Muscle of leg (tissue), 11 donors: ENCODE measurements around the gene MPG. TPM values are rescaled to one million over a fixed set of nuclear protein-coding genes. Genes with fewer than 3 reads are reported as not detected.

Experiments used
- DNase-seq: peaks from one replicate; pipeline ENCODE4 v3.0.0; 2013
- H3K27ac ChIP-seq: one replicate; pipeline ENCODE4 v1.5.1; 2013; ENCODE audit warnings: mild to moderate bottlenecking, low read length, control low read depth
- H3K27me3 ChIP-seq: one replicate; pipeline ENCODE4 v1.6.1; 2013; ENCODE audit warnings: low read length; ENCODE audit not compliant: control insufficient read depth, insufficient read depth
- H3K36me3 ChIP-seq: one replicate; pipeline ENCODE4 v1.6.1; 2013; ENCODE audit warnings: low read length; ENCODE audit not compliant: control insufficient read depth, insufficient read depth
- H3K4me1 ChIP-seq: one replicate; pipeline ENCODE4 v1.6.1; 2013; ENCODE audit warnings: low read length; ENCODE audit not compliant: control insufficient read depth, insufficient read depth
- H3K4me3 ChIP-seq: one replicate; pipeline ENCODE4 v1.5.1; 2013; ENCODE audit warnings: low read length, control low read depth
- H3K9me3 ChIP-seq: replicated peaks from 2 replicates; pipeline ENCODE4 v1.6.1; 2013; ENCODE audit warnings: low read depth, low read length; ENCODE audit not compliant: control insufficient read depth
- WGBS: methylation state at CpG from one replicate; pipeline ENCODE4 v1.1.5; 2013; ENCODE audit warnings: missing lambda C conversion rate; ENCODE audit not compliant: insufficient coverage; 5-methylcytosine and 5-hydroxymethylcytosine counted together
- polyA plus RNA-seq, 8 donors: library from polyadenylated mRNA; unstranded; fragments of 120-200 nt; gene quantifications; one replicate each; pipeline versions ENCODE4 v1.2.1 to v1.2.3, GENCODE V29; 2013; ENCODE audit warnings: inconsistent platforms in 1 of 8, low replicate concordance in 1 of 8; ENCODE audit not compliant: insufficient read length in 8 of 8, insufficient read depth in 1 of 8
- total RNA-seq: library from RNA; stranded (reverse); fragments of 120-200 nt; gene quantifications from one replicate; pipeline ENCODE4 v1.2.4, GENCODE V29; 2013

Gene MPG
- total and polyA plus RNA-seq, 9 donors, result 24.2 to 39.0 (median 32.5) TPM

DNA sequence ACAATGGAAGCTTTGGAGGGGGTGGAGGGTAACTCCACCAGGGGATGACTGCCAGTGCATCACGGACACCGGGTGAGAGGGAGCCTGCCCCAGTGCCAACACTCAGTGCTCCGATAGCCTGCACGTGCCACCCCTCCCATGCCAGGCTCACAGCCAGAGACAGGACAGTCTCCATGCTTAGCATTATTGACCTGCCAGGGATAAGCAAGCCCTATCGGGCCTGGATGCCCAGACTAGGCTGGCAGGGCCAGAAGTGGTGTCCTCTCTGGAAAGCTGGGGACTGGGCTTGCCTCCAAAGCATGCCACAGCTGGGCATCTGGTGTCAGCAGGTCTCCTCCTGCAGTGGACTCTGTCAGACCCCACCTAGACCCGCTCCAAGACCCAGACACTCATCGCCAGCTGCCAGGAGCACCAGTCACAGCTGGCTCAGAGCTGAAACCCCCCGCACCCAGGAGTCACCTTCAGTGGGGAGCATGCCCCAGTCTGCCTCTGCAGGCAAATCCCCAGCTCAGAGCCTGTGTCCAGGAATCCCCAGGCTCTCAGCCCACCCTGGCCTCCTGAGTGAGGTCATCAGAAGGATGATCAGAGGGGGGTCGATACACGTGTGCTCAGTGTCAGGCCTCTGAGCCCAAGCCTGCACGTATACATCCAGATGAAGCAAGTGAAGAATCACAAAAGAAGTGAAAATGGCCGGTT lies 3.8 kb upstream of the MPG start:
- DNase-seq, result peak; percentile 50
- no peaks in the 10 kb centered on the region for H3K9me3 ChIP-seq
- 34% methylated on average over 5 of the region's 12 CpGs for WGBS

DNA sequence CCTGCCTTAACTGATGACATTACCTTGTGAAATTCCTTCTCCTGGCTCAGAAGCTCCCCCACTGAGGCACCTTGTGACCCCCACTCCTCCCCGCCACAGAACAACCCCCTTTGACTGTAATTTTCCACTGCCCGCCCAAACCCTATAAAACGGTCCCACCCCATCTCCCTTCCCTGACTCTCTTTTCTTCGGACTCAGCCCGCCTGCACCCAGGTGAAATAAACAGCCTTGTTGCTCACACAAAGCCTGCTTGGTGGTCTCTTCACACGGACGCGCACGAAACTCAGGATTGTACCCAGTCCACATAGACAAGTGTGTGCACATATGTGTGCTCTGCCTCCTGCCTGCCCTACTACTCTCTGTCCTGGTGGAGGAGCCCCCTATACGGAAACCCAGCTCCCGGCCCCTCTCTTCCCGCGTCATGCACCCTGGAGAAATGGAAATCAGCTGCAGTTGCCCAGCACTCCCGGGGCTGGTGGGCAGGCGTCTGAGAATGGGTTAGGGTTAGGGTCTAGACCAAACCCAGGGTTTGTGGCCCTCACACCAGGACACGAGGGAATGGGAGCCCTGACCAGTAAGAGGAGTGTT lies 3.2 kb upstream of the MPG start:
- Histone ChIP-seq H3K4me3 (no peak overlapping the region), H3K4me1 (peaks cover 79% of the 10 kb centered on the region), H3K9me3 (no peaks in the 10 kb centered on the region), H3K36me3 (peaks cover 9% of the 10 kb centered on the region), H3K27me3 (no peaks in the 10 kb centered on the region), H3K27ac (peak overlapping the region; percentile 97)
- WGBS, result 53% methylated on average over 10 of the region's 16 CpGs
- DNase-seq, result peak; percentile 47

More for the DNA sequence above, 3.8 kb upstream of the MPG start:
- Histone ChIP-seq H3K36me3 (peaks cover 6% of the 10 kb centered on the region), H3K4me3 (no peak overlapping the region), H3K4me1 (peaks cover 84% of the 10 kb centered on the region), H3K27me3 (no peaks in the 10 kb centered on the region), H3K27ac (peak overlapping the region; percentile 92)

DNA sequence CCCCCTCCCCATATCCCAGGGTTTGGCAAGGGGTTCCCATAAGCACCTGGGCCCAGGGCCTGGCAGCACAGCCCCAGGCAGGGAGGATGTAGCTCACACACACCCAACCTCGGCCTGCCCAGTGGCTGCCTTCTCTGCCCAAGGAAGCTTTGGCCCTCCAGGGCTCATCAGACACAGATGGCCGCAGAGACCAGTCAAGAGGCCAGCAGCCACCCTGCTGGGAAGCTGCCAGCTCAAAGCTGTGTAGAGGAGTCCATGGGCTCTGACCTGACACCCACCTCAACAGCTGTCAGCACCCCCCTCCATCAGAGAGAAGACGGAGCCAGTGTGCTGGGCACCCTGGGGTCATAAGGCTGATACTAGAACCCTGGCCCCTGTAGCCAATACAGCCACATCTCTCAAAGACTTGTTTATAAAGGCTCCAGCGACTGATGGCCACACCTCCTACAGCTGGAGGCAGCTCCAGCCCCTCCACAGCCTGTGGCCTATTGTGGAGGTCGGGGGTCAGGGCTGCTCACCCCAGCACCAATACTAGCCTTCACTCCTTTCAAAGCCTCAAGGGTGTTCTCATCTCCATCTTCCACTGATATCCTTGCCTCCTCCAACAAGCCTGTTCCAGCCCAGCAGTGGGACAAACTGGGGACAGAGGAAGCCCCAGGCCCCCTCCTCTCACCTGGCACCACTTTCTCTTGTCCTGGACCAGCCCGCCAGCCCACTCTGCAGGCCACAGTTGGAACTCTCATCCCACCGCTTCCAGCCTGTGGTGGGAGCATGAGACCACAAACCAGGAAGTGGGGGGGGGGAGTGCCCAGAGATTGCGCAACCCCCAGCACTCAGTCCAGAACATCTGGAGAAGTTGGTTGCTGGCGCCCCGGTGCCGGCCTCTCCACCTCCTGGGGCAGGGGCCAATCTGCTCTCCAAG lies 2.2 kb upstream of the MPG start:
- no peak overlapping the region for H3K4me3 ChIP-seq
- WGBS, result 71% methylated on average over 1 of the region's 11 CpGs

DNA sequence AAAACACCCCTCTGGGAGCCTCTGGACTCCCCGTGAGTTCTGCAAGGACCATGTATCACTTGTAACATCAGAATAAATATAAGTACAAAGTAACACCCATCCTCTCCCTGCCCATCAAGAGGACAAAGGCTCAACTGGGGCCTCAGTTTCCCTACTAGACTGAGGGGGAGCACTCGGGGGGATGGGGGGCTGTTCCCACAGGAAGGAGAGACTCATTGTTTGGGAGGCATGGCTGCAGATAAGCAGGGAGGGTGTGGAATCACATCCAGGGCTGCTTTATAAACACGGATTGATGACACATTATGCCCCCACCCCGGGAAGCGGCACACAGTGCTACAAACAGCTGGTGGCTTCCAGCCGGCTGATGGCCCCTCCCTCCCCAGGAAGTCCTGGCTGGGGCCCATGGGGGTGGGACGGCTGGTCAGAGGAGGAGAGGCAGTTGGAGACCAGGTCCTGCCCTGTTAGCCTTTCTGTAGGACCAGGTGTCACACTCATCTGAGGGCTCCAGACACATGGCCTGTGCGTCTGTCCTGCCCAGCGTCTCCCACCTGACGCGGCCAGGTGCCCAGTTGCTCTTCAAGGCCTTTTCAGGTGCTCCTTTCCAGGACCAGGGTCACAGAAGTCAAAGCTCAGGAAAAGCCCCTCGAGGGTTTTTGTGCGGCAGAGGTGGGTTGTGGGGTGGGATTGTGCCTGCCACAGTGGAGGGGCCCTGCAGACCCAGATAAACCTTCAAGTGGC lies 1.3 kb upstream of the MPG start:
- peak overlapping the region; percentile 97 for H3K27ac ChIP-seq
- DNase-seq, result peak; percentile 92
- peak overlapping the region; percentile 62 for H3K4me3 ChIP-seq
- no peaks in the 10 kb centered on the region for H3K9me3 ChIP-seq
- peaks cover 21% of the 10 kb centered on the region for H3K36me3 ChIP-seq
- H3K4me1 ChIP-seq, result peaks cover 62% of the 10 kb centered on the region
- 13% methylated on average over 9 of the region's 13 CpGs for WGBS
- no peaks in the 10 kb centered on the region for H3K27me3 ChIP-seq

More for the DNA sequence above, 2.2 kb upstream of the MPG start:
- Histone ChIP-seq H3K27me3 (no peaks in the 10 kb centered on the region), H3K4me1 (peaks cover 69% of the 10 kb centered on the region), H3K36me3 (peaks cover 17% of the 10 kb centered on the region), H3K9me3 (no peaks in the 10 kb centered on the region), H3K27ac (peak overlapping the region; percentile 97)
- DNase-seq, result peak; percentile 92

DNA sequence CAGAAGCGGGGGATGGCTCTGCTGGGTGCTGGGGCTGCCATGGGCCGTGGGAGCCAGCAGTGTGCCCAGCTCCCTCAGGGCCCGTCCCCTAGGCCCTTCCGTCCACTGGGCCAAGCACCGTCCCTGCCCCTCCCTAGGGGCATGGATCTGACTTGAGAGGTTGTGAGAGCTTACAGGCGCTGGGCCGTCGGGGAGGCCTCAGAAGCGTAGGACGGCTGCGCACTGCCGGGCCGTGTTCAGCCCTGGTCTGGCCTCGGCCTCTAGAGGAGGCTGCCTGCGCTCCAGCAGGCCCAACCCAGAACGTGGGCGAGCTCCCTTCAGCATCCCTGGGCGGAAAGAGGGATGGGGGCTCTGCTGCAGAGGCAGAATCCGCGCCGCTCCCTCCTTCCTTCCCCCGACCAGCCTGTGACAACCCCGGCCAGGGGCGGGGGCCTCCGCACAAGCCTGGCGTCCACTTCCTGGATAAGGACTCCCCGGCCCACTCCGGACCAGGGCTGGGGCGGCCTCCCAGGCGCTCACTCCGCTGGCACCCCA lies 685 bp upstream of the MPG start:
- WGBS, result 4% methylated on average over 31 of the region's 31 CpGs
- DNase-seq, result peak; percentile 90
- Histone ChIP-seq H3K4me3 (peak overlapping the region; percentile 62), H3K27ac (peak overlapping the region; percentile 97), H3K9me3 (no peaks in the 10 kb centered on the region), H3K4me1 (peaks cover 62% of the 10 kb centered on the region), H3K27me3 (no peaks in the 10 kb centered on the region), H3K36me3 (peaks cover 23% of the 10 kb centered on the region)

DNA sequence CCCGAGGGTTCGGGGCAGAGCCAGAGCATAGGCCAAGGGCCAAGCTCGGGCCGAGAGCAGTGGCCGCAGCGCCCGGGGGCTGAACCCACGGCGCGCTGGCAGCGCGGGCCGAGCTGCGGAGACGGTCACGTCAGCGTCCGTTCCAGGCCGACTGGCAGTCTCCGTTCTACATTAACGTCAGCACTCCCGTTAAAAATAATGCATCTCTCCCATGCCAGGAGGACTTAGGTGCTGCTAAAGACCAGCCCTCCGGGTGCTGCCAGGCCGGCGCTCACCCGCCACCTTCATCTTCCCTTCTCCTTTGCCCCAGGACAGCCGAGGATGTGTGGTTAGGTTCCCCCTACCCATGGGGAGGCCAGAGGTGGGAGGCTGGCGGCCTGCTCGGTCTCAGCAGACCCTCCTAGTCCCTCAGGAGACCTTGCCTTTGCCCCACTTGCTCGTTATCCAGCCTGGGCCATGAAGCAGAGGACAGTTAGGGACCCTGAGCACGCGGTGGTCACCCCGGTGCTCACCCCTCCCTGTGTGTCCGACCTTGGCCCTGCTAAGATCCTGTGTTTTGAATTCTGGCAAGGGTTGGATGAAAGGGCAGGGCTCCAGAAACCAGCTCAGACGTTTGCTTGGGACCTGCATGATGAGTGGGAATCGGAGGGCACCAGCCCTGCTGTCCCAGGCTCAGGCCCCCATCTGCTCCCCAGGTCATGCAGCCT lies 572 bp downstream of the MPG start:
- Histone ChIP-seq H3K36me3 (peaks cover 32% of the 10 kb centered on the region), H3K27me3 (no peaks in the 10 kb centered on the region), H3K9me3 (no peaks in the 10 kb centered on the region), H3K4me3 (peak overlapping the region; percentile 50), H3K4me1 (peaks cover 52% of the 10 kb centered on the region), H3K27ac (peak overlapping the region; percentile 76)
- 5% methylated on average over 26 of the region's 36 CpGs for WGBS
- DNase-seq, result peak; percentile 62

DNA sequence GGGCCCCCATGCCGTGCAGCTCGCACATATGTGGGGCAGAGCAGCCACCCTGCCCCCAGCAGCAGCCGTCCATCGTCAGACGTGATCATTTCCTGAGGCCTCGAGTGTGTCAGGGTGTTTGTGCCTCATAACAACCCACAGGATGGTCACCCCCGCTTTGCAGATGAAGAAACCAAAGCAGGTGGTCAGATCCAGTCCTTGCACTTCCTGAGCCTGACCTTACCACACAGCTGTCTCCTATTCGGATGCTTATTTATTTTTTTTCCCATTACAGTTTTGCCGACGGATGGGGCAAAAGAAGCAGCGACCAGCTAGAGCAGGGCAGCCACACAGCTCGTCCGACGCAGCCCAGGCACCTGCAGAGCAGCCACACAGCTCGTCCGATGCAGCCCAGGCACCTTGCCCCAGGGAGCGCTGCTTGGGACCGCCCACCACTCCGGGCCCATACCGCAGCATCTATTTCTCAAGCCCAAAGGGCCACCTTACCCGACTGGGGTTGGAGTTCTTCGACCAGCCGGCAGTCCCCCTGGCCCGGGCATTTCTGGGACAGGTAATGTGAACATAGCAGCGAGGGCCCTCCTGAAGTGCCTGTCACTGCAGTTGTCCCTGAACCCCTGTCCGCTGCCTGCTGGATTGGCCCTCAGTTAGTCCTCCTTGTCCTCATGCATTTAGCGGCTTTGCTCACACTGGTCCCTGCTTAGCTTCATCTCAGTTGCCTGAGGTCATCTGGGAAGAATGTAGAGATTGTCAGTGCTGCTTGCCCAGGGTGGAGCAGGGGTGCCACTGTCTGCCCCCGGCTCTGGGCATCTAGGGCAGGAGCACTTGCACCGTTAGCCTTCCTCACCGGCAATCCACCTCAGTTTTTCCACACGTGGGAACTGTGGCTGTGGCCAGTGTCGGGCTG lies 1.4 kb downstream of the MPG start:
- Histone ChIP-seq H3K27ac (peak overlapping the region; percentile 76), H3K9me3 (no peaks in the 10 kb centered on the region), H3K4me3 (peak overlapping the region; percentile 50), H3K27me3 (no peaks in the 10 kb centered on the region), H3K4me1 (peaks cover 51% of the 10 kb centered on the region), H3K36me3 (peaks cover 40% of the 10 kb centered on the region)
- 61% methylated on average over 31 of the region's 32 CpGs for WGBS
- DNase-seq, result no peak

DNA sequence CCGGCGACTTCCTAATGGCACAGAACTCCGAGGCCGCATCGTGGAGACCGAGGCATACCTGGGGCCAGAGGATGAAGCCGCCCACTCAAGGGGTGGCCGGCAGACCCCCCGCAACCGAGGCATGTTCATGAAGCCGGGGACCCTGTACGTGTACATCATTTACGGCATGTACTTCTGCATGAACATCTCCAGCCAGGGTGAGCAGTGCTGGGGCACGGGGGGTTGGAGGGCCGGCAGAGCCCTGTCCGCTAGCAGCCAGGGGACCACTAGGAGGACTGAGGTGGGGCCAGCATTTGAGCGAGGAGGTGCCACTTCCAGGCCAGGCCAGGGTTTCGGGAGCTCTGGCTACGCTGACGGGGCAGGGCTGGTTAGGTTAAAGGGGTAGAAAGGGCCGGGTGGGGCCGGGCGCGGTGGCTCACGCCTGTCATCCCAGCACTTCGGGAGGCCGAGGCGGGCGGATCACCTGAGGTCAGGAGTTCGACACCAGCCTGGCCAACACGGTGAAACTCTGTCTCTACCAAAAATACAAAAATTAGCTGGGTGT lies 5.1 kb downstream of the MPG start:
- Histone ChIP-seq H3K27me3 (no peaks in the 10 kb centered on the region), H3K27ac (no peak overlapping the region), H3K4me3 (no peak overlapping the region), H3K9me3 (no peaks in the 10 kb centered on the region), H3K36me3 (peaks cover 69% of the 10 kb centered on the region), H3K4me1 (peaks cover 32% of the 10 kb centered on the region)
- WGBS, result 92% methylated on average over 20 of the region's 31 CpGs
- no peak for DNase-seq
